ENCODE data around the gene TRIM44. TPM values are rescaled to one million over a fixed set of nuclear protein-coding genes. Genes with fewer than 3 reads are reported as not detected.
"Not testable (repeated sequence)": the region's sequence is repeated elsewhere in the genome, so short reads cannot be mapped to it uniquely, and the experiment has no call there.

Gene TRIM44
- total RNA-seq, 1 donor from 2014 or later = 67.0 TPM

- peaks cover 5% of the 10 kb centered on the region for H3K27me3 Mint-ChIP-seq
- intact Hi-C loops (cut with micrococcal nuclease) = loop anchor here (1.0 to 2.0 kb wide), 6 partner anchors 21 to 848 kb away; partner anchors contain the start of genes APIP, COMMD9, PDHX and TRAF6
- peaks cover 38% of the 10 kb centered on the region for H3K36me3 Mint-ChIP-seq (ENCODE audit: low read depth)
- no peak for DNase-seq
- peaks cover 24% of the 10 kb centered on the region for H3K9me3 Mint-ChIP-seq
- TF ChIP-seq CTCF (IDR thresholded peaks at IDR 0.05) = no peak
- POLR2A ChIA-PET = interaction anchor here (1.0 kb wide), 1 partner anchor 25 kb away, joined by 4 read pairs; no protein-coding TSS in a partner anchor
- CTCF ChIA-PET = interaction anchor here (1.2 kb wide), 1 partner anchor 160 kb away, joined by 3 read pairs; no protein-coding TSS in a partner anchor
- H3K4me3 Mint-ChIP-seq = peak overlapping the region; percentile 98
- peaks cover 50% of the 10 kb centered on the region for H3K4me1 Mint-ChIP-seq
- peak overlapping the region; percentile 98 for H3K27ac Mint-ChIP-seq
- peak; percentile 31 for ATAC-seq (ENCODE audit: low read depth)
These were observed 420 bp upstream of the TRIM44 start for GRCh38 chr11:35662061-35662648.

DNA sequence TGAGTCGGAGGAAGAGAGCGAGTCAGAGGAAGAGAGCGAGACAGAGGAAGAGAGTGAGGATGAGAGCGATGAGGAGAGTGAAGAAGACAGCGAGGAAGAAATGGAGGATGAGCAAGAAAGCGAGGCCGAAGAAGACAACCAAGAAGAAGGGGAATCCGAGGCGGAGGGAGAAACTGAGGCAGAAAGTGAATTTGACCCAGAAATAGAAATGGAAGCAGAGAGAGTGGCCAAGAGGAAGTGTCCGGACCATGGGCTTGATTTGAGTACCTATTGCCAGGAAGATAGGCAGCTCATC, 780 bp downstream of the TRIM44 start:
- Mint-ChIP-seq H3K27me3 (no peaks in the 10 kb centered on the region), H3K36me3 (ENCODE audit: low read depth) (peaks cover 45% of the 10 kb centered on the region), H3K9me3 (peaks cover 24% of the 10 kb centered on the region), H3K27ac (peak overlapping the region; percentile 98), H3K4me3 (peak overlapping the region; percentile 98), H3K4me1 (peaks cover 50% of the 10 kb centered on the region)
- no peak for ATAC-seq (ENCODE audit: low read depth)
- TF ChIP-seq CTCF (IDR thresholded peaks at IDR 0.05) = no peak
- ChIA-PET POLR2A (interaction anchor here (0.6 kb wide), 1 partner anchor 54 kb away, joined by 3 read pairs; no protein-coding TSS in a partner anchor), CTCF (interaction anchor here (1.2 kb wide), 1 partner anchor 158 kb away, joined by 3 read pairs; no protein-coding TSS in a partner anchor)
- DNase-seq = no peak
- intact Hi-C loops (cut with micrococcal nuclease) = loop anchor here (2.0 kb wide), 1 partner anchor 159 kb away; no protein-coding TSS in a partner anchor

- H3K36me3 Mint-ChIP-seq (ENCODE audit: low read depth) = peaks cover 51% of the 10 kb centered on the region
- TF ChIP-seq CTCF (IDR thresholded peaks at IDR 0.05) = no peak
- ATAC-seq (ENCODE audit: low read depth) (no peak), DNase-seq (no peak)
- peak overlapping the region; percentile 98 for H3K4me3 Mint-ChIP-seq
- ChIA-PET CTCF (no interaction called here), POLR2A (no interaction called here)
- H3K27ac Mint-ChIP-seq = no peak overlapping the region
- peaks cover 24% of the 10 kb centered on the region for H3K9me3 Mint-ChIP-seq
- intact Hi-C loops (cut with micrococcal nuclease) = loop anchor here (1.0 kb wide), 1 partner anchor 8 kb away; no protein-coding TSS in a partner anchor
- no peaks in the 10 kb centered on the region for H3K27me3 Mint-ChIP-seq
- peaks cover 61% of the 10 kb centered on the region for H3K4me1 Mint-ChIP-seq
These were observed 2.4 kb downstream of the TRIM44 start for GRCh38 chr11:35664977-35665441.

DNA sequence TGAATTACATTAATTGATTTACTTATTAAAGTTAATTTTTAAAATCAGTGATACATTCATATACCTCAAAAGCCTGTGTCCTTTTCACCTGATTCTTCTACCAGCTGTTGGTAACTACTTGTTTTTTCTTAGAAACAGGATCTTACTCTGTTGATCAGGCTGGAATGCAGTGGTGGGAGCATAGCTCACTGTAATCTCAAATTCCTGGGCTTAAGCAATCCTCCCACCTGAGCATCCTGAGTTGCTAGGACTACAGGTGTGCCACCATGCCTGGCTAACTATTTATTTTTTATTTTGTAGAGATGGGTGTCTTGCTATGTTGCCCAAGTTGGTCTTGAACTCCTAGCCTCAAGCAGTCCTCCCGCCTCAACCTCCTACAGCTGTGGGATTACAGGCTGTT, 4.7 kb downstream of the TRIM44 start:
- H3K4me3 Mint-ChIP-seq = no peak overlapping the region
- intact Hi-C loops (cut with micrococcal nuclease) = no loop called here
- peaks cover 69% of the 10 kb centered on the region for H3K4me1 Mint-ChIP-seq
- ChIA-PET POLR2A (no interaction called here), CTCF (no interaction called here)
- H3K27me3 Mint-ChIP-seq = no peaks in the 10 kb centered on the region
- TF ChIP-seq CTCF (IDR thresholded peaks at IDR 0.05) = no peak
- ATAC-seq (ENCODE audit: low read depth) (no peak), DNase-seq (no peak)
- no peak overlapping the region for H3K27ac Mint-ChIP-seq
- H3K36me3 Mint-ChIP-seq (ENCODE audit: low read depth) = peaks cover 51% of the 10 kb centered on the region
- peaks cover 24% of the 10 kb centered on the region for H3K9me3 Mint-ChIP-seq

GRCh38 chr11:35668350-35668749, 5.8 kb downstream of the TRIM44 start:
- H3K27ac Mint-ChIP-seq; DNase-seq; intact Hi-C loops (cut with micrococcal nuclease); H3K27me3 Mint-ChIP-seq; CTCF ChIA-PET; ATAC-seq (ENCODE audit: low read depth); H3K4me3 Mint-ChIP-seq; POLR2A ChIA-PET: not testable (repeated sequence)
- Mint-ChIP-seq H3K9me3 (peaks cover 21% of the 10 kb centered on the region), H3K36me3 (ENCODE audit: low read depth) (peaks cover 44% of the 10 kb centered on the region), H3K4me1 (peaks cover 72% of the 10 kb centered on the region)

Data from activated B cell treated with CpG ODN at 0.5 μM for 24 hours (primary cell).